Frontal cortex (tissue), 4 donors: ENCODE measurements around the gene MICU1. TPM values are rescaled to one million over a fixed set of nuclear protein-coding genes. Genes with fewer than 3 reads are reported as not detected.
"Not testable (repeated sequence)": the region's sequence is repeated elsewhere in the genome, so short reads cannot be mapped to it uniquely, and the experiment has no call there.

Source experiments
- DNase-seq, 2 donors: peaks; one replicate each; pipeline ENCODE4 v3.0.0; 2012; ENCODE audit warnings: low spot score in 2 of 2
- FAIRE-seq: peaks from 2 replicates; lab custom pipeline; 2012; peaks lifted over from hg19 to GRCh38; lab: Jason Lieb, UNC
- total RNA-seq: library from RNA; depleted of rRNA; stranded (reverse); fragments of >200 nt; gene quantifications from one replicate; pipeline ENCODE4 v1.2.3, GENCODE V29; 2014
- donor health status: control.
- donor health status: control.
- donor health status: control.

The MICU1 gene
- total RNA-seq, 1 donor from 2014 or later, result 63.6 TPM

DNA sequence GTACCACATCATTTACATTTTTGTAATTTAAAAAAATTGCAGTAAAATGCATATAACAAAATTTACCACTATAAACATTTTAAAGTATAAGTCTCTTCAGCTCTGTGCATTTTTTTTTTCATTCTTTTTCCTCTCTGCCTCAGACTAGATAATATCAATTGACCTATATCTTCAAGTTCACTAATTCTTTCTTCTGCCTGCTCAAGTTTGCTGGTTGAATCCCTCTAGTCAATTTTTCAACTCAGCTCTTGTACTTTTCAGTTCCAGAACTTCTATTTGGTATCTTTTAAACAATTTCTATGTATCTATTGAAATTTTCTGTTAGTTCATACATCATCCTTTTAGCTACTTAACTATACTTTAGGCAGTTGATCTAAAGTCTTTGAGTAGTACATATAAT, 112.0 kb downstream of the MICU1 start:
- DNase-seq, result no peak
- no peak for FAIRE-seq

GRCh38 chr10:72511459-72511858, 114.4 kb downstream of the MICU1 start:
- DNase-seq, result no peak
- no peak for FAIRE-seq

GRCh38 chr10:72509941-72510340, 115.9 kb downstream of the MICU1 start:
- DNase-seq (no peak), FAIRE-seq (no peak)

DNA sequence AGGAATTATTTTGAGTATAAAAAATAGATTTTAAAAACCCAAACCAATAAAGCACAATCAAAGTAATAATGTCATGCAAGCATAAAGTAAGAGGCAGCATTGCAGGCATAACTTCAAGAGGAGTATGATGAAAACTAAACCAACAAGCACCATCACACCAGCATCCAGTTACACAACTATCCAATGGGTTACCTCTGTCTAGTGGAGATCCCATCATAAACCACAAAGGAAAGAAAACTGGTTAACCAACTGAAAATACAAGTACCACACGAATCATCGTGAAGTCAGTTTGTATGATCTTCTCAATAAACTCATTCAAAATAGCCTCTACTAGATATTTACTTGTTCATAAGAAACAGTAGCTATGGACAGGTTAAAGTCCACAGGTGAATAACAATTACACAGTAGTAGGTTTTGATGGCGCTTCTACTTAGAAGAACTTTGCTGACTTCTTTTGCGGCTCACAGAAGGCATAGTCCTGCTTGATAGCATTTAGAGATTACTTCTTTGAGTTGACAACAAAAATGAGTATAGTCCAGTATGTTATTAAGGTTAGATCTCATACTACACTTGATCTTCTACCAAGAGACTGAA, 116.6 kb downstream of the MICU1 start:
- no peak for DNase-seq

GRCh38 chr10:72508033-72508432, 117.8 kb downstream of the MICU1 start:
- no peak for DNase-seq

More for the DNA sequence above, 116.6 kb downstream of the MICU1 start:
- FAIRE-seq, result no peak

DNA sequence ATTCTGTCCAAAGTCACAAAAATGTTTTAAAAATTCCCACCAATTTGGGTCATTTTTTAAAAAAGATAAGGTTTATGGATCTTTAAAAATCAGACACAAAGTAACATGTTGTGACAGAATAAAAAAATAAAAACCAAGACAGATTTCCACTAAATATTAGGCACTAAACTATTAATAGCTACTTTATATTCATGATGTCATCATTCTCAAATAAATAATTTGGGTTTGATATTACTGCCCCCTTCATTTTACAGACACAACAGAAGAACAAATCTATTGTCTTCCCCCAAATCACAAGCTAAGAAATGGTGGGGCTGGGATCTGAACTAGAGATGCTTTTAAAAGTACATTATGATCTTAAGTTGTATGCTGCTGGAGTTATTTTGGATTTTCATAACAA, 119.4 kb downstream of the MICU1 start:
- FAIRE-seq (peak; percentile 45), DNase-seq (no peak)

More at GRCh38 chr10:72508033-72508432, 117.8 kb downstream of the MICU1 start:
- no peak for FAIRE-seq

DNA sequence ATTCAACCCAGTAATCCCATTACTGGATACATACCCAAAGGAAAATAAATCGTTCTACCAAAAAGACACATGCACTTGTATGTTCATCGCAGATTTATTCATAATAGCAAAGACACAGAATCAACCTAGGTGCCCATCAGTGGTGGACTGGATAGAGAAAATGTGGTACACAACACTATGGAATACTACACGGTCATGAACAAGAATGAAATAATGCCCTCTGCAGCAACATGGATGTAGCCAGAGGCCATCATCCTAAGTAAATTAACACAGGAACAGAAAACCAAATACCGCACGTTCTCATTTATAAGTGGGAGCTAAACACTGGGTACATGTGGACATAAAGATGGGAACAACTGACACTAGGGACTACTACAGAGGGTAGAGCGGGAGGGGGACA, 120.4 kb downstream of the MICU1 start:
- FAIRE-seq, result no peak
- no peak for DNase-seq

GRCh38 chr10:72503694-72504438, 122.0 kb downstream of the MICU1 start:
- FAIRE-seq (no peak), DNase-seq (no peak)

- no peak for FAIRE-seq
- DNase-seq, result no peak
Observed at GRCh38 chr10:72503241-72503640, 122.6 kb downstream of the MICU1 start.

- FAIRE-seq, result no peak
- DNase-seq, result no peak
Observed at GRCh38 chr10:72502581-72502980, 123.3 kb downstream of the MICU1 start.

GRCh38 chr10:72499701-72500100, 126.2 kb downstream of the MICU1 start:
- FAIRE-seq (no peak), DNase-seq (no peak)

- FAIRE-seq, result no peak
- no peak for DNase-seq
Observed at GRCh38 chr10:72490951-72491350, 134.9 kb downstream of the MICU1 start.

GRCh38 chr10:72487521-72487920, 138.4 kb downstream of the MICU1 start:
- no peak for DNase-seq
- FAIRE-seq, result no peak

GRCh38 chr10:72487116-72487515, 138.8 kb downstream of the MICU1 start:
- DNase-seq, result no peak
- FAIRE-seq, result no peak

- no peak for FAIRE-seq
- DNase-seq, result no peak
Observed at GRCh38 chr10:72485701-72486100, 140.2 kb downstream of the MICU1 start.

- FAIRE-seq (no peak), DNase-seq (no peak)
Observed at GRCh38 chr10:72484521-72484920, 141.4 kb downstream of the MICU1 start.

GRCh38 chr10:72483471-72483870, 142.4 kb downstream of the MICU1 start:
- DNase-seq (no peak), FAIRE-seq (no peak)

DNA sequence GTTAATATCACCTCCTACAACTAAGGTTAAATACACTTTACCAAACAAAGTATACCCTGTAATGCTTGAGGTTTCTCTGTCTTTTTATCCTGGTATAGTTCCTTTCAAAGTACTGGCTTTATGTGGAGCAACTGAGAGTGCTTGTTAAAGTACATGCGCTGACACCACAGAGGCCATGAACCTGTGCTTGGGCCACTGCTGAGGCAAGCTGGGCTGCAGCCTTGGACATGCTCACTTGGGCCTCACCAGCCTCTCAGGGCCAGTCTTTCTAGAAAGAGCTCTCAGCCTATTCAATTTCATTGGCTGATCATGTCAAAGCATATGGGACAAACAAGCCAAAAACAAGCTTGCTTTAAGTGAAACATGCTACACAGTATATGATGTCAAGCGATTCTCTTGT, 145.0 kb downstream of the MICU1 start:
- DNase-seq (no peak), FAIRE-seq (no peak)

DNA sequence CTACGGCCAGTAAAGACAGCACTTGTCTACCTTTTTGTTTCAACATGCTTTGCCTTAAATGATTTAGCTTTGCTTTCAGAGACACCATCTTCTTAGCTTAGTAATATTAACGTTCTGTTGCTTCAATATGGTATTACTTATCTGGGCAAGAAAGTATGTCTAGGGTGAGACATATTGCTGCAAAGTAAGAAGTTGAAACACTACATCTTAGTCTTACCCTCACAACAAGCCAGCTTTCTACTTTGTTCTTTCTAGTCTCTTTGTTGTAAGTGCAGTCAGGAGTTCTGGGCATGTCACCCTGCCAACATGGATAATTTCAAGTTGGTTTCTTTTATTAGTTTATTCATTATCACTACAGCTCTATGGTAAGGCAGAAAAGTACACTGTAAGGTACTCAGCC, 148.4 kb downstream of the MICU1 start:
- FAIRE-seq, result no peak

DNA sequence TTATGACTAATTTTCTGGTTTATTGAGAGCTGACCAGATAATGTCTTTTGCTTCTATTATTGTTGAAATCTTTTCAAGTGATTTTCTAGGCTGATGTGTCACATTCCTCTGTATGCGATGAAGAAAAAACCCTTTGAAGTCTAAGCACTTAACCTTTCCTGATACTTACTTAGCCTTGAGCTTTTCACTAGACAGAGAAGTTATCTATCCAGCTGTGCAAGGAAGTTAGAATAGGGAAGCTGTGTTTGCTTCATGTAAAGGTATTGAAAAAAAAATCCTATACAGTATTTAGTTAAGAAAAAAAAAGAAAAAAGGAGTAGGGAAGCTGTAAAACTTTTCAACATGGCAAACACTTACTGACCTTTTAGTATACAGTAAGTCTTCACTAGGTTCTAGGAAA, 153.6 kb downstream of the MICU1 start:
- DNase-seq (no peak), FAIRE-seq (no peak)

More for the DNA sequence above, 148.4 kb downstream of the MICU1 start:
- no peak for DNase-seq

DNA sequence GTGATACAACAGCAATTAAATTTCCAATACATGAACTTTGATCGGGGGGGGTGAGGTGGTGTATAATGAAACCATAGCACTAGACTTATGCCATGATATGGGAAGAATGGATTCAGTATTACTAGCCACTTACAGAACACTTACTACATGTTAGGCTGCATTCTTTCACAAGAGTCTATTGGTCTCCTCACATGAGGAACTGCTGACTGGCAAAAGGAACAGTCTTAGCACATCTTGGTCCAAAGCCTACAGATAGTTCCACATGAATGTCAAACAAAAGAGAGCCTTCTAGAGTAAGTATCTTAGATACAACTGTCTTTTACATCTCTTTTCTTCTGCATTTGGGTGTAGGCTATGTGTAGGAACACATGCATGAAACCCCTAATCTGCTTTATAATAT, 155.2 kb downstream of the MICU1 start:
- DNase-seq (no peak), FAIRE-seq (no peak)

DNA sequence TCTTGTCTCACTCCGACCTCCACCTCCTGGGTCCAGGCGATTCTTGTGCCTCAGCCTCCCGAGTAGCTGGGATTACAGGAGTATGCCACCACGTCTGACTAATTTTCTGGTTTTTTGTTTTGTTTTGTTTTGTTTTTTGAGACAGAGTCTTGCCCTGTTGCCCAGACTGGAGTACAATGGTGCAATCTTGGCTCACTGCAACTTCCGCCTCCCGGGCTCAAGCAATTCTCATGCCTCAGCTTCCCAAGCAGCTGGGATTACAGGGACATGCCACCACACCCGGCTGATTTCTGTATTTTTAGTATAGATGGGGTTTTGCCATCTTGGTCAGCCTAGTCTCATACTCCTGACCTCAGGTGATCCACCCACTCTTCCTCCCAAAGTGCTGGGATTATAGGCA, 158.8 kb downstream of the MICU1 start:
- not testable (repeated sequence) for FAIRE-seq

More for the DNA sequence above, 158.8 kb downstream of the MICU1 start:
- not testable (repeated sequence) for DNase-seq
